GM21529 (cell line): ENCODE measurements around the gene LRRC40.

ENCODE experiments used
- ATAC-seq: cut with Tn5 transposase; IDR thresholded peaks from one replicate; pipeline ENCODE4 v1.9.1; 2021; ENCODE audit not compliant: unreplicated experiment

LRRC40 gene

GRCh38 chr1:70134148-70134547 is 71.2 kb downstream of the LRRC40 start:
- no peak for ATAC-seq

DNA sequence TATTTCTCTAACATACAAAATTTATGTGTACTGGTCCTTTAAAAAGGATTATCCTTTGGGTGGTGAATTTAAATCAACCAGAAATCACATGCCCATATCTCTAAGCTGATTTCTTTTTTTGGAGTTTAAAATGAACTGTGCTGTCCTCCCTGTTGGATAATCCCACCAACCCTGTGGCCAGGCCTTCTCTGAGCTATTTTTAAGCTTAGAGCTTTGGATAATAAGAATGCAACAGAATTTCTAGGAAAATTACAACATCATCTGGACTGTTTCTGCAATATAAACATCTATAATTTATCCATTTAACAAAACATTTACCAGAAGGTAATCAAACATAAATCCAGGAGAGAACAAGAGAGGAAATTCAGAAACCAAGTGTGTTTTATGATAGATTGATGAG is 88.3 kb downstream of the LRRC40 start:
- no peak for ATAC-seq

- no peak for ATAC-seq
These were observed 90.1 kb downstream of the LRRC40 start for GRCh38 chr1:70115315-70115714.

DNA sequence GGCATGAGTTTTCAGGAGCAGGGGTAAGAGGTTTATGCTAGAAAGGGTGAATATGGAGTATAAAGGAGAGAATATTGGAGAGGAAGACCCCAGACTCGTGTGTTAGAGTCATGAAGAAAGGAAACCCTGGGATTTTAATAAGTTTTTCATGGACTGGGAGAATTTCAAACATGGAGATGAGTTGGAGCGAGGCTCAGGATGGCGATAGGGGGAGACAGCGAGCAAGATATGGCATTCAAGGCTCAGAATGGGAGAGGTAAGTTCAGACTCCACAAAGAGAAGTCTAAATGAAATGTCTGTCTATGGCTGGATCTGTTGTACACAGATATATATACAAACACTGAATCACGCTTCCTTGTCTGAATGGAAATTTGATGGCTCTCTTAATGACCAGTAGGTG is 92.5 kb downstream of the LRRC40 start:
- ATAC-seq, result no peak

DNA sequence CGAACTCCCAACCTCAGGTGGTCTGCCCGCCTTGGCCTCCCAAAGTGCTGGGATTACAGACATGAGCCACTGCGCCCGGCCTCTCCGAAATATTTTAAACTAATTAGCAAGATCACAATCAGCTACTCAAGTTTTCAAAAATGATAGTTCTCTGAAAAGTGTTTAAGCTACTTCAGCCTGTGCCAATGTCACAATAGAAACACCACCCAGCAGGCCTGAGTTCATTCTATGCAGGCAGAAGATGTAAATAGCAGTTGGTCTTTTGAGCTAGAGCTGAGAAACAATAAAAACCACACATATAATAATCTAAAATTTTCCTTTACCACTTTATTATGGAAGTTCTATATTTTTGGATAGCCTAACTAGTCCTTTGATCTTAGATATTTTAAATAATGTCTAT is 96.1 kb downstream of the LRRC40 start:
- ATAC-seq, result no peak

- no peak for ATAC-seq
These were observed 101.6 kb downstream of the LRRC40 start for GRCh38 chr1:70103770-70104169.

DNA sequence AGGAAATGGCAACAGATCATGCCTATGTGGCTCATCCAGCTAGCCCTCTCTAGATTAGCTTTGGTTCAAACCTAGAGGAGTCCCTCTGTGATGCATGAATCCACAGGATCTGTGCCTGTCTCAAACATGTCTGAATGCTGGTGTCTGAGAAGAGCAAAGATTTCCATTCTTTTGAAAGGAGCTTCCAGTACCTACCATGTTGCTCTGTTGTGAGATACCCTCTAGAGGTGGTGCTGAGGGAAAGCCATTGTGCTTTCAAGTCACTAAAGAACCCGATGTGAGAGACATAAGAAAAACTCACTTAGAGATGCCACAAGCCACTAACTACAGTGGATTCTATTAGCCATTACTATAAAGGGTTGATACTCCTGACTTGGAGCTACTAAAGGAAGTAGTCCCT is 103.6 kb downstream of the LRRC40 start:
- no peak for ATAC-seq

- no peak for ATAC-seq
These were observed 104.1 kb downstream of the LRRC40 start for GRCh38 chr1:70101231-70101630.
